Cardiac septum (tissue), 1 donor: ENCODE measurements around the gene STAB2. TPM values are rescaled to one million over a fixed set of nuclear protein-coding genes. Genes with fewer than 3 reads are reported as not detected.
"Not testable (repeated sequence)": the region's sequence is repeated elsewhere in the genome, so short reads cannot be mapped to it uniquely, and the experiment has no call there.

Experiments
- DNase-seq: peaks from one replicate; pipeline ENCODE4 v3.0.0-alpha.2; 2020; ENCODE audit warnings: low spot score
- intact Hi-C: fragments of 100-400 bp; cut with DNase I; formaldehyde crosslinking; loops from one replicate; pipeline ENCODE4 v1.14.0; 2022
- total RNA-seq: library from RNA; stranded (reverse); fragmentation: NEBNext Ultra II Directional; extraction: Animal tissue kit (Norgen Biotek cat#: 25700); gene quantifications from one replicate; pipeline ENCODE4 v1.2.1, GENCODE V29; 2021
- donor health status: DM: no; HTN: no; CAD: no.

Gene STAB2
- total RNA-seq, 1 donor from 2014 or later, result 0.75 TPM

DNA sequence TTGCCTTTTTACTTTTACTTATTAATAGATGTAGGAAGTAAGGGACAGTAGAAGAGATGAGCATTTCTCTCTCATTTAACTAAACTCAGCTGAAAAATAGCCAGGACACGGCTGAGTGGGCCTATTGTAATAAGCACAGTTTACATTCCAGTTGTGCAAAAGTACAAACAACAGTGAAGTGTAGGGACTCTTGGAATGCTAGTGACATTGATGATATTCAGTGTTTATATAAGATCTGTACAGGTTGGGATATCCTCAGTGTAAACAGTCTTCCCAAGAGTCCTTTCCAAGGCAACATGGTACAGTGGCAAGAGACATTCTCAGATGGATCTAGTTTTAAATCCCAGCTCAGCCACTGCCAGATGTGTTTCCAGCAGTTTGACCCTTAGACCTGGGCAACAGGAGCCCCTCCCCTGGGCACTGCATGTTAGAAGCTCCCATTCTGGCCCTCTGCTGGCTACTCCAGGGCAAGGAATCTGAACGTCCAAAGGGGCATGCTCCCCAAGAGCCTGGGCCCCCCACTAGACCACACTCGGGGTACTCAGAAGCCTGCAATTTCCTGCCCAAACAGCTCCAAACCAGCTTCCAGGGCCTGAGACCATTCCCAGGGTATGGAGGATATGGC, 55.3 kb downstream of the STAB2 start:
- DNase-seq, result no peak
- intact Hi-C loops, result no loop called here

DNA sequence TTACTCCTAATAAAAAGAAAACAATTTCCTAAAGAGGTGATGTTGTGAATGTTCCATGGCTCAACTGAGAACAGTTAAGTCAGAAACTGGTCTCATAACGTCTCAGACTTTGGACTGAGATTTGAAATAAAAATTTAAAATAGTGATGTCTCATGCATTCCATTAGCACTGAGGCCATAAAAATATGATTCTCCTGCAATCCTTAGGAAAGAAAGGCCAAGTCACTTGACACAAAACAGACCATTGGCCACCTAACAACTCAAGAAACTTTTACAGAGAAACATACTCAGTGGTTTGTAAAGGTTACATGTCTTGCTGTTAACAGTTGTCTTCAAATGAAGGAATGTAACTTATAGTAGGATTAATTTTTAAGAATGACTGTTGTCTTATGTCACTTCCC, 58.1 kb downstream of the STAB2 start:
- intact Hi-C loops, result no loop called here
- no peak for DNase-seq

DNA sequence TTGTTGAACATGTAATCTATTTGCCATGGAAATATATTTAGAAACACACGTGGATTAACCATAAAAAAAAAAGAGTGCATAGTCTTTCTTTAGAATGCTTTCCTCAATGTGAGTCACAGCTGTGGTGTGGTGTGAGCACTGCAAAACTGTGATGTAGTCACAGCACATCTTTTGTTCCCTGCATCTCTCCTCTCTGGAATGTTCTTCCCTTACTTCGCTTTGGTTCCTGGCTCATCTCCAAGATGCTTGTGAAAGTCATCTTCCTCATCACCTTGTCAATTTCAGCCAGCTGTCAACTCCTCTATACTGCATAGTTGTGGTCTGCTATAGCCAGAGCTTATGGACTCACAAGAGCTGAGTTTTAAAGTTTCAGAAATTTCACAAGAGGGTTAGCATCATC, 60.2 kb downstream of the STAB2 start:
- intact Hi-C loops, result no loop called here
- DNase-seq, result no peak

DNA sequence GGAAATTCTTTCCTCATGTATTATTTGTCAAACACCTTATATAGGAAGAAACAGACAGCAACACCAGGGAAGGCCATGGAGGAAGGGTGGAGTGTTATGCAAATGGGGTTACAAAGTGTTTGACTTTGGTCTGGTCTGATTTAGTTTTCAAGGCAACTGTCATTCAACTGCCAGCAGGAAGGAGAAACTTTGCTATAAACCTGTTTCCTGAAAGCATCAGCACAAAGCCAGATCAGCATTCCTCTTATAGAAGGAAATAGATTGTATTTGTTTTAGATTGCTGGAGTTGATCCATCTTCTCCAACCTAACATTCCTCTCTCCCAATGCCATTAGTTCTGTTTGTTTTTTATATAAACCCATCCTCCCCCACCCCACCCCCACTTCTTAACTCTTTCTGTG, 65.7 kb downstream of the STAB2 start:
- DNase-seq, result no peak
- intact Hi-C loops, result no loop called here

DNA sequence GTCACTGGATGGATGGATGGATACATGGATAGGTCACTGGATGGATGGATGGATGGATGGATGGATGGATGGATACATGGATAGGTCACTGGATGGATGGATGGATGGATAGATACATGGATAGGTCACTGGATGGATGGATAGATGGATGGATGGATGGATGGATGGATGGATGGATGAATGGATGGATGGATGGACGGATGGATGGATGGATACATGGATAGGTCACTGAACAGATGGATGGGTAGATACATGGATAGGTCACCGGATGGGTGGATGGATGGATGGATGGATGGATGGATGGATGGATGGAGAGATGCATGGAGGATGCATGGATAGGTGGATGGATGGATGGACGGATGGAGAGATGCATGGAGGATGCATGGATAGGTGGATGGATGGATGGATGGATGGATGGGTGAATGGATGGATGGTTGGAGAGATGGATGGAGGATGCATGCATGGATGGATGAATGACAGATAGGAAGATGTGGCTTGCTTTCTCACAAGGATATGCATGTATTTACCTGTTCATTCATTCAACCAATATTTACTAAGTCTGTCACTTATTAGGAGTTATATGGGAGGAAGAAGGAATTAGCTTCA, 66.6 kb downstream of the STAB2 start:
- intact Hi-C loops, DNase-seq: not testable (repeated sequence)

DNA sequence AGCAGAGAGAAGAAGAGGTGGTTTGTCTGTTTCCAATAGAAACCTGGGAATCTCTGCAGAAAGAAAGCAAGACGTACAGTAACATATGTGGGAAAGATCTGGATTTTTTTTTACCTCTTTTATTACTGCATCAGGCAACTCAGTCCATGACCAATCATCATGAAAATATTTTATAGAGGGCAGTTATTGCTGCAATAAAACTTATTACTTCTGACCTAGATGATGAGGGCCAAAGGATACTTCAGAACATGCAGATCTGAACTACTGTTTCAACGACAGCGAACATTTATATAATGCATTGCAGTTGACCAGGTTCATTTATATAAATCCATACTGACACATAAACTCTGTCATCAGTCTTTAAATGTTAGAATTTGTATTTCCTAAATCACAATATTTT, 67.7 kb downstream of the STAB2 start:
- intact Hi-C loops, result no loop called here
- no peak for DNase-seq

DNA sequence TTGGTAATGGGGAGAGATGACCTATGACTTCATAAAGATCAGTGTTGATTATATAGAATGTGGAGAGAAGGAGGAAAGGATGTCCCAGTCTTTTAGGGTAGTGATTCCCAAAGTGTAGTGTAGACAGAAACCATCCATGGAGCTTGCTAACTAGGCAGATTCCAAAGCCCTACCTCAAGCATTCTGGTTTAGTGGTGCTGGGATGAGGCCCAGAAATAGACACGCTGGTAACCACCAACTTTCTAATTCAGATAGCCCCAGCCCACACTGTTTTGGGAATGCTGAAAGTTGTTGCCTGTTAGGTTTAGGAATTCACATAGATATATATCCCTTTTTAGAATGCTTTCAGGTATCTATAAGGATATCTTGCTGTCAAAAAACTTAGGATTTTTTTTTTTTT, 69.2 kb downstream of the STAB2 start:
- no peak for DNase-seq
- intact Hi-C loops, result no loop called here

DNA sequence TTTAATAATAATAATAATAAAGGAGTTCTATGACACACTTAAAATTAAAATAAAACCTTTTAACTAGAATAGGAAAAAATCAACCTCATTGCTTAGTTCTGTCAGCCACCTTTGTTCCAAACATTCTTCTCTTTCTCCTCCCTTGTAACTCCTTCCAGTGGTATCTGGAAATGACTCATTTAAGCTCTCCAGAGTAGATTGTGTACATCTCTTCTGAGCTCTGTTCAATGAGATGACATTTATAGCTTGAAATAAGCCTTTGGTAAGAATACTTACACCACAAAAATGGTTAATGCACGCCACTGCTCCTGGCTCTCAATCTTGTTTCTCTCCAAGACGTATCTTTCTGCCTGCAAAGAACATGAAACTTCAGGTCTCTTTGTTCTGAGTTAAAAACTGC, 70.3 kb downstream of the STAB2 start:
- intact Hi-C loops, result no loop called here
- no peak for DNase-seq

DNA sequence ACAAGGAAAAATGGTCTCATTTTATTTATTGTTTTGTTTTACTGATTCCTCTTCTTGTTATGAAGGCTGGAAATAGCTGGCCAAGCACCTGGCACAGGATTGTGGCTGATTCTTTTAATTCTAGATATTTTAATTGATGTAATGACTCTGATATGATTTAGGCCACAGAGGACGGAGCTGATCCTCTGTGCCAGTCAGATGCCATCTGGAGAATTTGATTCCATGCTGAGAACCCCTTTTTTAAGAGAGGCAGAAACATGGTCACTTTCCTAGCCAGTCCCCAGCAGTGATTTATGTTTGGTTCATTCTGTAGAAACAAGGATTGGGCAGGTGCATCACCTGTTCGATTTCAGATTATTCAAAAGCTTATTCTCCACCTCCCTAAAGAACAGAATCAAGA, 77.6 kb downstream of the STAB2 start:
- intact Hi-C loops, result no loop called here
- no peak for DNase-seq

DNA sequence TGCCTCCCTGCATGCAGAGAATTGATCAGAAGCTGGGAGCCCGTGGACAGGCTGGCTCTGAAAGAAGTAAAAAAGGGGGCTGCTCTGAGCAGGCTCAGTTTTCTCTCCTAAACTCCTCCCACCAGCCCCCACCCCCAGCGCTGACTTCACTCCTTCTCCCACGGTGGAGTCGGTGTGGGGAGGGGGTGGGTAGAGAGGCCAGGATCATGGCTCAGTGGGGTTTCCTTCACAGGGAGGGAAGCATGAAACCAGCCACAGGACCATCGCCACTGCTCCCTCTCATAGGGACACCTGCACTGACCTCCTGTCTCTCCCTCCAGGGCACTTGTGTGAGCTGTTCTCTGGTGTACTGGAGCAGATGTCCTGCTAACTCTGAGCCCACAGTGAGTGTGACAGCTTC, 78.9 kb downstream of the STAB2 start:
- DNase-seq, result no peak
- intact Hi-C loops, result no loop called here

DNA sequence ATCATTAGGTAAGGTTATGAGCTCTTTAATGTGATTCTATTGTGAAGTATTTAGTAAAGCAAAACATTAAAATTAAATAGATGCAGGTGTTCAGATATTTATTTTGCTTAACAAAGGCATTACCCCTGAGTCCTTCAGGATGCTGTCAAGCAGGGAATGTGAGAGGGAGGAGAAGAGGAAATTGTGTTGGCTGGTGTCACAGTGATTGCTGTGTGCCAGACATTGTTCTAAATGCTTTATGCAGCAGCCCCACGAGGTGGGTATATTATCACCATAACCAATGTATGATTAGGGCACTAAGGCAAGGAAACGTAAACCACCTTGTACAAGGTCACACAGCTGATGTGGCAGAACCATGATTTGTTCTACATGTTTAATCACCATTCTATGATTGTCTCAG, 80.1 kb downstream of the STAB2 start:
- no peak for DNase-seq
- intact Hi-C loops, result no loop called here

DNA sequence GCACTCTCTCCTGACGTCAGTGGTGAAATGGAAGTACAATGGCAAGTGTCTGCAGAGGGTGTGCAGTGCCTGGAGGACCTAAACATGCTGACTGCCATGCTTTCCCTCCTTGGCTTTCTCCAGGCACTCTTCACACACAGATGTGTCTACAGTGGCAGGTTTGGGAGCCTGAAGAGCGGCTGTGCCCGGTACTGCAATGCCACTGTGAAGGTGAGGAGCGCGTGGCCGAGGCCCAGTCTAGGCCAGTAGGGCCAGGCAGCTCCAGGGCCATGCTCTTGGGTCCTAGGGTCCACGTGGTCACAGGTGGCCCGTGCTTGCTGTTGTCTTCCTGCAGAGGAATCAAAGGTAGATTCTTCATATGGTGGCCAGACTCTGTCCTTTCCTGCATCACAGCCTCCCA, 81.4 kb downstream of the STAB2 start:
- intact Hi-C loops, result no loop called here
- no peak for DNase-seq

DNA sequence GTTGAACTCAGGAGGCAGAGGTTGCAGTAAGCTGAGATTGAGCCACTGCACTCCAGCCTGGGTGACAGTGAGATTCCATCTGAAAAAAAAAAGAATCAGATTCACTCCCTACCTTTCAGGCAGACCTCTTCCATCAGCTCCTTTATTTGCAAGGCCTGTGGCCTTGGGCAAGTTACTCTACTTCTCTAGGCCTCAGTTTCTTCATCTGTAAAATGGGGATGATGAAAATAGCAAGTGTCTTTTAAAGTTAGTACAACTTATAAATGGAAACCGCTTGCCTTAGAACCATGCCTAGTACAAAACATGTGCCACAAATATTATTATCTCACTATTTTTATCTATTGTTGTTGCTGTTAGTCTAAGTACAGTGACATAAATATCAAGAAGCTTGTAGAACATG, 84.3 kb downstream of the STAB2 start:
- intact Hi-C loops, result no loop called here
- DNase-seq, result no peak

DNA sequence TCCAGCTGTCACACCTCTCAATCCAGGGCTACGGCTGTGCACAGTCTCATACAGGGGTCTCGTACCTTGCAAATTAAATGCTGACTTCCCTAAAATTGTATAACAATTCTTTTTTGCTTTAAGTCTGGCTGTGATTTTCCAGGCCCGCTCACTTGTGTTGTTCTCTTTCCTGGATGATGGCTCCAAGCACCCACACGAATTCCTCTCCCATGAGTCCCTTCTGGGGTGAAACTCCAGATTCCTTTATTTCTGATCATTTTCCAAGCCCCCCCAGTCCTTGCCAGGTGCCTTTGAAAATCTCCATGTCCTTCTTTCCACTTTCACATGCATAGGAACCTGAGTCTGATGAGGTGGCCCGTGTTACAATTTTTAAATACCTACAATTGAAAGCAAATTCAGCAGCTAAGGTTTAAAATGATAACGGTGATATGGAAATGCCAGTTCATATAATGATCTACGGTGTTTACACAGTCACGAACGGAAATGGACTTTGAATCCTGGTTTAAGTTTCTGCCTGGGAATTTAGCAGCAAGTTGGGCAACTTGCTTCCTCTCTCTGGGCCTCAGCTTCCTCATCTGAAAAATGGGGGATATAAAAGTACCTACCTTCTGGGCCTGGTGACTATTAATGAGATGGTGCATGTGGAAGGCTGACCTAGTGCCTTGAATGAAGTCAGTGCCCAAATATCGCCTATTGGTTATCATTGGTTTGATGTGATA, 85.5 kb downstream of the STAB2 start:
- intact Hi-C loops, result no loop called here
- no peak for DNase-seq

DNA sequence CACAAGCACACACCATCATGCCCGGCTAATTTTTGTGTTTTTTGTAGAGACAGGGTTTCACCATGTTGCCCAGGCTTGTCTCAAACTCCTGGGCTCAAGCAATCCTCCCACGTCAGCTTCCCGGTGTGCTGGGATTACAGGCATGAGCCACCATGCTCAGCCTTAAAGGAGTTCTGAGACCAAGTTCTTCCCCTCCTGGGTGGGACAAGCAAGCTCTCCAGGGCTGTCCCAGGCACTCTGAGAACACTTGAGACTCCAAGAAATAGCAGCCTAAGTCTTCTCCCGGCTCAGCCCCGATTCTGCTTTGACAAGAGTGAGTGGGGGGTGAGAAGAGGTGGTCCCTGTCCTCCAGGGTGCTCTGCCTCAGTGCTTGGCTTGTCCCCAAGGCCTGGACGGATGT, 86.4 kb downstream of the STAB2 start:
- DNase-seq, result no peak
- intact Hi-C loops, result no loop called here

DNA sequence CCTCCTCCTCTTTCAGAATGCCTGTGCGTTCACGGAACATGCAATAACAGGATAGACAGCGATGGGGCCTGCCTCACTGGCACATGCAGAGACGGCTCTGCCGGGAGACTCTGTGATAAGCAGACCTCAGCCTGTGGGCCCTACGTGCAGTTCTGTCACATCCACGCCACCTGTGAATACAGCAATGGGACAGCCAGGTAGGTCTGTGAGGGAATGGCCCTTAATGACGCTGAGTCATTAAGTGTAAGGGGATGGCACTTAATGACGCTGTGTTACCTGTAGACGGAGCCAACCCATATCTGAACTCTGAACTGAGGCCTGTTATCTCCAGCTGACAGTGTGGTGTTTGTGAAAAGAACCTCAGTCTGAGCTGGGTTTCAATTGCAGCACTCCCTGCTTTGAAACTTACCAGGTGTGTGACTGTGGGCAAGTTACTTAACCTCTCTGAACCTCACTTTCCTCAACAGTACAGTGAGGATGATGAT, 86.9 kb downstream of the STAB2 start:
- DNase-seq, result no peak

DNA sequence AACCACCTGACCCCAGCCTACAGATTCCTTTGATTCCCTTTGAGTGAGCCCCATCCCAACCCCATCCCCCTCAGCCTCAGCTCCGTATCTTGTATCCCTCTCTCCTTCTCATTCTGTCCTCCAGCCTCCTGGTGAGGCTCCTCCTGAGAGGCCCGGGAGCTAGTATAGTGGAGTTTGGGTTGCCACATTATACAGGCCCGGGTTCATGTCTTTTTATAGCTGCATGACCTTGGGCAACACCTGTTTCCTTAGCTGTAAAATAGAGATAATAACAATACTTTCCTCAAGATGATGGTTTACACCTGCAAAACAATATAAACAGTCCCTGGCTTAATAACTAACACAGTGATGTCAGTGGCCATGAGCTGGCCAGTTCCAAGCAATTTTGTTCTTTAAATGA, 89.8 kb downstream of the STAB2 start:
- no peak for DNase-seq
- intact Hi-C loops, result no loop called here

More for the DNA sequence above, 86.9 kb downstream of the STAB2 start:
- intact Hi-C loops, result no loop called here

DNA sequence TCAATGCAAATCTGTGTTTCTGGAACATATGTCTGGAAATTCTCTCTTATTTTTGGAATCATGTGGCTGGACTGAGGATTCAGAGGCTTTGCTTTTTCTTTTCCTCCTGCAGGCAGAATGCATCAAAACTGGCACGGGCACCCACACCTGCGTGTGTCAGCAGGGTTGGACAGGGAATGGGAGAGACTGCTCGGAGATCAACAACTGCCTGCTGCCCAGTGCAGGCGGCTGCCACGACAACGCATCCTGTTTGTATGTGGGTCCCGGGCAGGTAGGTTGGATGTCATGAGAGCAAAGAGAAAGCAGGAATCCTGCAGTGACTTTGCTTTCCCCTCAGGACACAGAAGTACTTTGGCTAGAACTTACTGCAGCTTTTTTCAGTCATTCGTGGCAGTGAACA, 90.3 kb downstream of the STAB2 start:
- intact Hi-C loops, result no loop called here
- no peak for DNase-seq

DNA sequence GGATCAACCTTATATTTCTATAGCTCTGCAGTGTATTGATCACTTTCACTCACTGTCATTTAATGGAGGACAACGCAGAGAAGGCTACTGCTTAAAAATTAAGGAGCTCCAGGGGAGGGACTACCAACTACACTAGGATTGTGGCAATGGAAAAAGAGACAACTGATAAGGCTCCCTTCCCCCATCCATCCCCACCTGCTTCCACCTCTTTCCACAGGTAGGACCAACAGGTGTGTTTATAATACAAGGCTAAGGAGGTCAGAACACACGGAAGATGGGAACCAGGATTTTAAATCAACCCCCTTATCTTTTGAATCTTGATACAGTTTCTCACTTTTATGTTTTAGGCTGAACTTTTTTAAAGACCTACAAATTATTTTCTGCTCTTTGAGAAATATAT, 90.8 kb downstream of the STAB2 start:
- intact Hi-C loops, result no loop called here
- DNase-seq, result no peak

DNA sequence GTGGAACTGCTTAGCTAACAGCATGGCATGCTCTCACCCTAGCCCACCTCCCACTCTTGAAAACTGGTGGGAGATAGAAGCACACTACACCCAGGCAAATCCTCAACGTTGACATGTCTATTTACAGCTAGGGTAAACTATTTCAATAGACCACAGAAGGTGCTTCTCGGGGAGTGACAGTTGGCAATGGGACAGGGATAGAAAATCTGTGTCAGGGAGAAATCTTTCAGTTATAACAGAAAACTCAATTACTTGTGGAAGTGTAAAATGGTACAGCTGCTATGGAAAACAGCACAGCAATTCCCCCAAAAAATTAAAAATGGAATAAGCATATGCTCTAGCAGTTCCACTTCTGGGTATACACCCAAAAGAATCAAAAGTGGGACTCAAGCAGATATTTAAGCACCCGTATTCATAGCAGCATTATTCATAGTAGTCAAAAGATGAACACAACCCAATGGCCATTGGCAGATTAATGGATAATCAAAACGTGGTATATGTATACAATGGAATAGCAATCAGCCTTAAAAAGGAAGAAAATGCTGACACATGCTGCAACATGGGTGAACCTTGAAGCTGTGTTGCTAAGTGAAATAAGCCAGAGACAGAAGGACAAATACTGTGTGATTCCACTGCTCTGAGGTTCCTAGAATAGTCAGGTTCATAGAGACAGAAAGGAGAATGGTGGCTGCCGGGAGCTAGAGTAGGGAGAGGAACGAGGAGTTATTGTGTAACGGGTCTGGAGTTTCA, 92.5 kb downstream of the STAB2 start:
- DNase-seq, result no peak
- intact Hi-C loops, result no loop called here
